ENCODE measurements around the gene NTRK1.

Gene NTRK1

GRCh38 chr1:156856282-156856785 lies 4.3 kb upstream of the NTRK1 start:
- DNase-seq (ENCODE audit: low spot score) (no peak), FAIRE-seq (no peak)

DNA sequence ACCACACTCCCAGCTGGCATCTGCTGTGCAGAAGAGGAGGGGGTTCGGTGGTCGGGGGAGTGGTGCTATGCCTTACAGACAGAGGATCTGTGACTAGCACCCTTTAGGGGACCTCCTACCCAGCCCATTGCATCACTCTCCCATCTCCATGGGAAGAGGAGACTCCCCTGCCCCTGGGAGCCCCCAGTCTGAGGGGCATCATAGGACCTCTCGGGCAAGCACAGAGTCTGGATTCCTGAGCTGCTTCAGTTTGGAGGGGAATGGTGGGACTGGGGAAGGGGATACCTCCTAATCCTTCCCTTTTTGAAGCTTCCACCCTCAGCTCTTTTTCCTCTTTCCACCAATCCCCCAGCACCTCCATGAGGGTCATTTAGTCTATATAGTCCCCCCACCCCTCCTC lies 3.1 kb upstream of the NTRK1 start:
- FAIRE-seq (no peak), DNase-seq (ENCODE audit: low spot score) (no peak)

DNA sequence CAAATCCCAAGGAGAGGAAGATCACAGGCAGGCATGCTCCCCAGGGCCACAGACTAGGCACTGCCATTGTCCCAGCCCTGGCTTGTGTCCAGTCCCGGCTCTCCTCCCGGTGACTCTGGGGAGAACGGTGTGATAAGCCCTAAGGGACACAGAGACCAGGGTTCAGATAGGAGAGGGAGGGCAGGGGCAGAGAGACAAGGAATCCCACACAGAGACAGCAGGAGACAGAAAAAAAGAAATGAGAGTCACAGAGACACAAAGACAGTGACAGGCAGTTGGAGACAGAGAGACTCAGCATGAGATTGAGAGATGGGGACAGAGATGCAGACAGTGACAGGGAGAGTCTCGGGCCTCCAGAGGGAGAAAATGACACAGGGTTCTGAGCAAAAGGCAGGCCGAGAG lies 2.1 kb upstream of the NTRK1 start:
- no peak for FAIRE-seq
- no peak for DNase-seq (ENCODE audit: low spot score)

- DNase-seq (ENCODE audit: low spot score) (no peak), FAIRE-seq (no peak)
Observed at GRCh38 chr1:156858959-156859522, 1.6 kb upstream of the NTRK1 start, which contains the start of gene INSRR. Gene INSRR (minus strand): TSS chr1:156859117. CDS start chr1:156858621, 496 bp downstream.

DNA sequence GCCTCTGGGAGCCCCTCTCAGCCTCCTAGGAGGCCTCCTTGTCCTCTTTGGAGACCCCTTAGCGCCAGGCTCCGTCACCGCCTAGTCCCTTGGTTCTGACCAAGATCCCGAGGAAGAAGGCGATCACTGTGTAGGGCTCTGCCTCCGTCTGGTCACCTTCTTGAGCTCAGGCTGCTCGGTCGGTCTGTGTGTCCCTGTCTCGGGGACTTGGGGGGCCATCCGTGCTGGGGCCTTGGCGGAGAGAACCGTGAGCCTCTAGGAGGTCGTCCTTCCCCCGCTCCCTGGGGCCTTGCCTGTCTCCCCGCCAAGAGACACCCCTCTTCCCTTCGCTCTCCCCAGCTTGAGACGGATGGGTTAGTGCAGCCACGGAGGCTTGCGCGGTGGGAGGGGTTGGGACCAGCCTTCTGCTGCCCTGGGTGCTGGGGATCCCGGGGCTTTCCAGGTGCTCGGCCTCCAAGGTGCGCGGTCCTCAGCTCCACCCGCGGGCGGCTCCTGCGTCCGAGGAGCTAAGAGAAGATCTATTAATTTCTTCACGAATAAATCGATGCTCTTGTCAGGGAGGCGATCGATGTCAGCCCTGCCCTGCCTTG lies 1.0 kb upstream of the NTRK1 start:
- DNase-seq (ENCODE audit: low spot score) (no peak), FAIRE-seq (no peak)

GRCh38 chr1:156860113-156860627 lies 495 bp upstream of the NTRK1 start:
- FAIRE-seq (no peak), DNase-seq (ENCODE audit: low spot score) (peak; percentile 15)

GRCh38 chr1:156862584-156862983 lies 1.9 kb downstream of the NTRK1 start:
- no peak for FAIRE-seq
- no peak for DNase-seq (ENCODE audit: low spot score)

DNA sequence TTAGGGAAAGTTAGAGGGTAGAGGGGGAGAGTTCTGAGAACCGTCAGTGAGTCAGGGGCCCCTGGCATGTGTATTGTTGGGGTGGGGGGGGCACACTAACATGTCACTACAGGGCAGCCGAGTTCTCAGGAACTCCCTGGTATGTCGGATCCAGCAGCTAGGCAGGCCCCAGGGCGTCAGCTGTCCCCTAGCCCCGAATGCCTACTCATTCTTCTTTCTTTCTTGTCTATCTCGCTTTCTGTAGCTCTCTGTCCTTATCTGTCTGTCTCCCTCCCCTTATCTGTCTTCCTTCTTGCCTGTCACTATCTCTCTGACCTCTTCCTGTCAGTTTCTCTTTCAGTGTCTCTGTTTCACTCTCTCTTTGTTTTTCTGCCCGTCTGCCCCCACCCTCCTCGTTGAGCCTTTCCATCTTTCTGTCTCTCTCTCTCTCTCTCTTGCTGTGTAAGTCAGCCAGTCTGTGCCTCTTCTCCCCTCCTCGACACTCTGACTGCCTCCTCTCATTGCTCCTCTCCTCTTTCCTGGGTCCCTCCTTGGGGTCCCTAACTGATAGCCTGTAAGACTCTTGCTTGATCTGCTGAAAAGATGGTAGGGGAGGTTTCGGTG lies 2.4 kb downstream of the NTRK1 start:
- no peak for FAIRE-seq
- DNase-seq (ENCODE audit: low spot score), result no peak

DNA sequence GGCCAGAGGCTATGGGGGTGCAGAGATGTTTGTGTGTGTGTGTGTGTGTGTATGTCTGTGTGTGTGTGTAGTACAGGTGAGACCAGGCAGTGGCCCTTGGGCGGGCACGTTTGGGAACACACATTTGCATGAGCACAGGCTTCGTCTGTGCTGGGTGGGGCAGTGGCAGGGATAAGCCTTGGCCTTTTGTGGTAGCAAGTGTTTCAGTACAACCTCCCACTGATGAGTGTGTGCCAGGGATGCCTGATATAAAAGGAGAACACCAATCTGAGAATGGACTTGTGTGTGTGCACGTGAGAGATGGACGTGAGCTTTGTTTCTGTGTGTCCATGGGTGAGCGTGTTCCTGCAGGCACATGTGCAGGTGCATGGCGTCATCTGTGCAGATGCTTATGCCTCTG lies 3.0 kb downstream of the NTRK1 start:
- DNase-seq (ENCODE audit: low spot score) (no peak), FAIRE-seq (no peak)

GRCh38 chr1:156864796-156865195 lies 4.1 kb downstream of the NTRK1 start:
- DNase-seq (ENCODE audit: low spot score), result no peak
- no peak for FAIRE-seq

GRCh38 chr1:156865258-156865657 lies 4.6 kb downstream of the NTRK1 start:
- no peak for DNase-seq (ENCODE audit: low spot score)

DNA sequence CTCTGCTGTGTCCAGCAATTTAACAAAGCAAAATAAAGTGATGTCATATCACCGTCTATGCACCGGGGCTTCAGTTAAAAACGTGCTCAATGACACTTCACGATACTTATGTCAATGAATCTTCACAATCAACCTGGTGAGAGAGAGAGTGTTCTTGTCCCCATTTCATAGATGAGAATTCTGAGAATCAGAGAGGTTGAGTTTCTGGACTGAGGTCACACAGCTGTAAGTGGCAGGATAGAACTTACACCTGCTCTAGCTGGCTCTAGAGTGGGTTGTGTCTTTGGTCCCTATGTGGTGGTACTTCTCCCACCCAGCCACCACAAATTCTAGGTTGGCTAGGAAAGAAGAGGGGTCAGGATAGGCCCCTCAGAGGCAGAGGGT lies 5.2 kb downstream of the NTRK1 start:
- FAIRE-seq, result no peak
- DNase-seq (ENCODE audit: low spot score), result no peak

More at GRCh38 chr1:156865258-156865657, 4.6 kb downstream of the NTRK1 start:
- no peak for FAIRE-seq

DNA sequence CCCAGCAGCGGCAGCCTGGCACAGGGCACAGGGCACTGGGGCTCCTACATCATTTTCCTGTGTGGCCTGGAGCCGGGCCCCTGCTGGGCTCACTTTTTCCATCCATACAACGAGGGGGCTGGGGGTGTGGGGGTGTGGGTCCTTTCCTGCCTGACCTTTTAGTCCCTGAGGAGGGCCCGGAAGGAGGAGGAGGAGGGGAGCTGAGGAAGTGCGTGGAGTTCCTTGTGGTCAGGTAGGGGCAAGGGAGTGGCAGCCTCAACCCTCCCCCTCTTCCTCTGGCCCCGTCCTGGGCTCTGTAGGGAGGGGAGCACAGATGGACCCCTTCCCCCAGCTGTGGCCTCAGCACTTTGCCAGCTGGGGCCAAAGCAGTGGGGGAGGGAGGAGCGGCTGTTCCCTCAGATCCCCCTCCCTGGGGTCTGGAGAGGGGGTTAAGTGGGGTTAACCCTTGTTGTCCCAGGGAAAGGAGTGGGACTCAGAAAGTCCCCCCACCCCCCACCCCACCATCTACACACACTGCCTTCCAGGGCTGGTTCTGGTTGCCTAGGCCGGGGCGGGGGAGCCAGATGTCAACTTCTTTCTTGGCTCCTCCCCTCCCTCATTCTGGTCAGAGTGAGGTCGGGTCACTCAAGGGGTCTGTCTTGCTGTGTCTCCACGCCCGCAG lies 5.7 kb downstream of the NTRK1 start:
- FAIRE-seq (no peak), DNase-seq (ENCODE audit: low spot score) (no peak)

DNA sequence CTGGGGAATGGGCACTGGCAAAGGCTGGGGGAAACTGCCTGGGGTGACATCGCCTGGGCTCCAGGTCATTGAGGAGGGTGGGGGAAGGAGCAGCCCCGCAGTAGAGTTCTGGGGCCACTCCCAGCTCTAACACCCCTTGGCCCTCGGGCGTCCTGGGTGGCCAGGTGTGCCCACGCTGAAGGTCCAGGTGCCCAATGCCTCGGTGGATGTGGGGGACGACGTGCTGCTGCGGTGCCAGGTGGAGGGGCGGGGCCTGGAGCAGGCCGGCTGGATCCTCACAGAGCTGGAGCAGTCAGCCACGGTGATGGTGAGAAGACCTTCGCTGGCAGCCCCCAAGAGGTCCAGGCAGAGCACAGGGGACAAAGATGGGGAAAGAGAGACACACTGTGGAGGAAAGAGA lies 7.7 kb downstream of the NTRK1 start:
- FAIRE-seq (no peak), DNase-seq (ENCODE audit: low spot score) (no peak)

- no peak for FAIRE-seq
- no peak for DNase-seq (ENCODE audit: low spot score)
Observed at GRCh38 chr1:156869455-156869854, 8.8 kb downstream of the NTRK1 start.

DNA sequence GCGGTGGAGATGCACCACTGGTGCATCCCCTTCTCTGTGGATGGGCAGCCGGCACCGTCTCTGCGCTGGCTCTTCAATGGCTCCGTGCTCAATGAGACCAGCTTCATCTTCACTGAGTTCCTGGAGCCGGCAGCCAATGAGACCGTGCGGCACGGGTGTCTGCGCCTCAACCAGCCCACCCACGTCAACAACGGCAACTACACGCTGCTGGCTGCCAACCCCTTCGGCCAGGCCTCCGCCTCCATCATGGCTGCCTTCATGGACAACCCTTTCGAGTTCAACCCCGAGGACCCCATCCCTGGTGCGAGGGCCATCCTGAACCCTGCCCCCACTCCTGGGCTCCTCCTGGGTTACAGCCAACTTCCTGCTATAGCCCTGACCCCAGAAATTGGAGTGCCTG lies 13.0 kb downstream of the NTRK1 start:
- no peak for FAIRE-seq

GRCh38 chr1:156874142-156874541 lies 13.5 kb downstream of the NTRK1 start:
- FAIRE-seq (no peak), DNase-seq (ENCODE audit: low spot score) (no peak)

More for the DNA sequence above, 13.0 kb downstream of the NTRK1 start:
- no peak for DNase-seq (ENCODE audit: low spot score)

- DNase-seq (ENCODE audit: low spot score) (no peak), FAIRE-seq (no peak)
Observed at GRCh38 chr1:156874572-156875340, 14.1 kb downstream of the NTRK1 start.

DNA sequence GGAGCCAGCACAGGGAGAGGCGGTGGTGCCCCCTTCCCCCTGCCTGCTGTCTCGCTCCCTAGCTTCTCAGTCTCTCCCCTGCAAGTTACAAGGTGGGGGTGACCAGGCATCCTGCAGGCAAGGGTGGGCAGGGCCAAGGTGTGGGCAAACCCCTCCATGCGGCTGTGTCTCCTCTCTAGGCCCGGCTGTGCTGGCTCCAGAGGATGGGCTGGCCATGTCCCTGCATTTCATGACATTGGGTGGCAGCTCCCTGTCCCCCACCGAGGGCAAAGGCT lies 14.6 kb downstream of the NTRK1 start:
- no peak for DNase-seq (ENCODE audit: low spot score)
- no peak for FAIRE-seq

GRCh38 chr1:156876281-156876680 lies 15.6 kb downstream of the NTRK1 start:
- FAIRE-seq, result no peak
- DNase-seq (ENCODE audit: low spot score), result no peak

DNA sequence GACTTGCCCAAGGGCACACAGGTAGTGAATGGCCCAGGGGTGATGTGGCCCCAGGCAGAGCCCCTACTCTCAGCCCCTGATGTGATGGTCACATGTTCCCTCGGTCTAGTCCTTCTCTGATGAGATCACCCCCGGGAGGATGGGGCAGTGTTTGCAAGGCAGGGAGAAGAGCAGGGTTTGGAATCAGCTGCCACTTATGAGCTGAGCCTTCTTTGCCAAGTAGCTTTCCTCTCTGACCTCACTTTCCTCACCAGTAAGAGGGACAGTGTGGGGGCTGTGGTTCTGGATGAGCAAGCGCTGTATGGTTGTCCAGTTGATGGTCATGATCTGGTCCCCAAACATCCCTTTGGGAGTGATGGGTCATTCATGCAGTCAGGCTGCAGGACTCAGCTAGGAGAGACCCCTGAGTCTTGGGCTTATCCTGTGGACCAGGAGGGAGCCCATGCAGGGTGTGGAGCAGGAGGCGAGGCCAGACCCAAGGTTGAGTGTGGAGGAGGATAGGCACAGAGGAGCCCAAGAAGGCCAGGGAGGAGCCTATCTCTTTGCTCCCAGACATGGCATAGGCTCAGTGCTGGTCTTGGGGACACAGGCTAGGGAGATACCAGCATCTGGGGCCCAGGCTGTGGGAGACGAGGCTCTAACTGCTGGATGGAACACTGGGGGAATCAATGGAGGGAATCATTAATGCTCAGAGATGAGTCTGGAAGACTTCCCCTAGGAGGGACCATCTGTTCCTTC lies 16.9 kb downstream of the NTRK1 start:
- no peak for DNase-seq (ENCODE audit: low spot score)

More for the DNA sequence above, 16.9 kb downstream of the NTRK1 start:
- no peak for FAIRE-seq

All from RCC 7860 (cell line).